22Rv1 (cell line): Measurements from ENCODE around the gene KIF18A.

Experiments used
- H3K27ac ChIP-seq: fragments of 450-650 bp; 2 replicates; pipeline ENCODE4 v1.5.1; 2017
- ZFX ChIP-seq: fragments of 450-650 bp; IDR thresholded peaks from 2 replicates; pipeline ENCODE4 v1.6.1; 2017; ENCODE audit warnings: antibody characterized with exemption, borderline replicate concordance
- TF ChIP-seq, protein P1 (sequence below): fragments of 450-650 bp; IDR thresholded peaks from 2 replicates; pipeline ENCODE4 v1.5.1; 2017; ENCODE audit warnings: mild to moderate bottlenecking

Gene KIF18A

DNA sequence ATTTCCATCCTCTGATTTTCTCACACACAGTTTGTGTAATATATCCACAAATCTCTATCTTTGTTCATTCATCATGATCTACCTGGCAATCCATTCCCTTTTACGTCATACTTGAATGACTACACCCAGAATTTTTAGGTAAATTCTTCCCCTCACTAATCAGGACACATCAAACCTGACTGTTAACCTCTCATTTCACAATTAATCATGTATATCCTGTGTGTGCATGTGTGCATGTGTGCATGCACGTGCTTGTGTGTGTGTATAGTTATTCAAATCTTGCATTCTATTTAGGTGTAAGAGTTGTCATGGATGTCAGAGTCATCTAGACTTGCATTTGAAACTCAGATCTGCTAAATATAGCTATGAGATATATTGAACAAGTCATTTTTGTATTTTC lies 130.4 kb downstream of the KIF18A start:
- H3K27ac ChIP-seq: no peak overlapping the region
- TF ChIP-seq, protein P1, sequence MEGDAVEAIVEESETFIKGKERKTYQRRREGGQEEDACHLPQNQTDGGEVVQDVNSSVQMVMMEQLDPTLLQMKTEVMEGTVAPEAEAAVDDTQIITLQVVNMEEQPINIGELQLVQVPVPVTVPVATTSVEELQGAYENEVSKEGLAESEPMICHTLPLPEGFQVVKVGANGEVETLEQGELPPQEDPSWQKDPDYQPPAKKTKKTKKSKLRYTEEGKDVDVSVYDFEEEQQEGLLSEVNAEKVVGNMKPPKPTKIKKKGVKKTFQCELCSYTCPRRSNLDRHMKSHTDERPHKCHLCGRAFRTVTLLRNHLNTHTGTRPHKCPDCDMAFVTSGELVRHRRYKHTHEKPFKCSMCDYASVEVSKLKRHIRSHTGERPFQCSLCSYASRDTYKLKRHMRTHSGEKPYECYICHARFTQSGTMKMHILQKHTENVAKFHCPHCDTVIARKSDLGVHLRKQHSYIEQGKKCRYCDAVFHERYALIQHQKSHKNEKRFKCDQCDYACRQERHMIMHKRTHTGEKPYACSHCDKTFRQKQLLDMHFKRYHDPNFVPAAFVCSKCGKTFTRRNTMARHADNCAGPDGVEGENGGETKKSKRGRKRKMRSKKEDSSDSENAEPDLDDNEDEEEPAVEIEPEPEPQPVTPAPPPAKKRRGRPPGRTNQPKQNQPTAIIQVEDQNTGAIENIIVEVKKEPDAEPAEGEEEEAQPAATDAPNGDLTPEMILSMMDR: no peak
- TF ChIP-seq ZFX: no peak

DNA sequence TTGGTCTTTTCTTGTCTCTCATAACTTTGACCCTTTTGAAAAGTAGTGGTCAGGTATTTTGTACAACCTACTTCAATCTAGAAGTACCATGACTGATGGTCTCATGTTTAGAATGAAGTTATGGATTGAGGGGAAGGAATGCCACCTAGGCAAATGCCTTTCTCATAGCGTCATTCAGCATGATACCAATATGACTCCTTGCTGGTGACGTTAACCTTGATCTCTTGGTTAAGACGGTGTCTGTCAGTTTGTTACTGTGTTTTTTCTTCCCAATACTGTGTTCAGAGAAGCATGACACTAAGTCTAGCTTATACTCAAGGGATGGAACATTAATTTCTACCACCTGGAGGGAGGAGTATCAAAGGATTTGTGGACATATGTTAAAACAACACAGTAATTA lies 130.9 kb downstream of the KIF18A start:
- TF ChIP-seq, protein P1: no peak
- no peak for TF ChIP-seq ZFX
- H3K27ac ChIP-seq: no peak overlapping the region

GRCh38 chr11:27976262-27976661 lies 131.7 kb downstream of the KIF18A start:
- TF ChIP-seq, protein P1: no peak
- TF ChIP-seq ZFX: no peak
- no peak overlapping the region for H3K27ac ChIP-seq

- TF ChIP-seq, protein P1: no peak
- TF ChIP-seq ZFX: no peak
- no peak overlapping the region for H3K27ac ChIP-seq
Observed at GRCh38 chr11:27973851-27974536, 134.0 kb downstream of the KIF18A start.

DNA sequence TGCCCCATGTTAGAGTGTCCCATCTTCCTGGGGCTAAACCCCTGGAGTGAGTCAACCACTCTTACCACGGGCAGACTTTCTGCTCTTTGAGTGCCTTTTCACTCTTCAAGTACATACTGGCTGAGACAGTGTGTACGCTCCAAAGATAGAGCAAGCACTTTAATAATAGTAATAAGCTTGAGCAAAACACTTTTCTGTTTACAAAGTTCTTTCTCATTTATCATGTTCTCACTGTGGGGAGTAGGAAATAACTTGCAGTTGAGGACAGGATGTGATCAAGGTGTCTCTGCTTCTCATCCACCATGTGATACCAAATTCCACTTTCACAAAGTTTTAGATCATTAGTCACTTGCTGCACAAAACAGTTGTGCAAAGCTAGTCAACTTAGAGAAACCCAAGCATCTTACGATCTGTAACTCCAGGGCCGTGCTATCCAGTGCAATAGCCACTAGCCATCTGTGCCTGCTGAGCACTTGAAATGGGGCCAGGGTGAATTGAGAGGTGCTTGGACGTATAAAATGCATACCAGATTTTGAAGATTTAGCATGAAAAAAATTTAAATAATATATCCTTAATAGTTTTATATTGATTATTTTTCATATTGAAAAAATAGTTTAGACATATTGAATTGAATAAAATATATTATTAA lies 135.3 kb downstream of the KIF18A start:
- TF ChIP-seq, protein P1: no peak
- TF ChIP-seq ZFX: no peak
- no peak overlapping the region for H3K27ac ChIP-seq

DNA sequence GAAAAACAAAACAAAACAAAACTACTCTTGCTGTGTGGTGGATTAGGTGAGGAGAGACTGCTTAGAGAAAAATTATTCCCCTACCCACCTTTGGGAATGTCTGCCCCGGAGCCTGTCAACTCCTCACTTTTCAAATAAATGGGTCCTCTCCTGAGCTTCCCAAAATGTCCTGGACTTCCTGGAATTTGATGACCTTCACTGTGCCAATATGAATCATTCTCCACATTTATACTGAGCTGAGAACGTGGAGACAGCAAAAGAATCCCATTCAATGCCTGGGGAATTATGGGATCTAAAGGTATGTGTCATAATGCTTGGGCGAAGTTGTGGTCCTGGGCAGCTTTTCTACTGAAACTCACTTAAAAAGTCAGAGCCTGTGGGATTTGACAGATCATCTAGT lies 136.8 kb downstream of the KIF18A start:
- no peak for TF ChIP-seq ZFX
- TF ChIP-seq, protein P1: no peak
- H3K27ac ChIP-seq: no peak overlapping the region
